Activated naive CD8-positive, alpha-beta T cell treated with anti-CD3 and anti-CD28 coated beads for 36 hours (primary cell): ENCODE data around the gene HIVEP1. TPM values are rescaled to one million over a fixed set of nuclear protein-coding genes. Genes with fewer than 3 reads are reported as not detected.

Source experiments
- DNase-seq: peaks from one replicate; pipeline ENCODE4 v3.0.0; 2021
- H3K27ac Mint-ChIP-seq: one replicate; pipeline ENCODE4 v1.8.0; 2022; ENCODE audit warnings: mild to moderate bottlenecking, moderate library complexity, mixed read lengths
- H3K27me3 Mint-ChIP-seq: one replicate; pipeline ENCODE4 v1.8.0; 2022; ENCODE audit warnings: mild to moderate bottlenecking, mixed read lengths
- H3K36me3 Mint-ChIP-seq: one replicate; pipeline ENCODE4 v1.8.0; 2021; ENCODE audit warnings: mild to moderate bottlenecking, mixed read lengths
- H3K4me1 Mint-ChIP-seq: one replicate; pipeline ENCODE4 v1.8.0; 2021; ENCODE audit warnings: mixed read lengths
- H3K4me3 Mint-ChIP-seq: one replicate; pipeline ENCODE4 v1.8.0; 2022; ENCODE audit warnings: mild to moderate bottlenecking, moderate library complexity, mixed read lengths
- H3K9me3 Mint-ChIP-seq: one replicate; pipeline ENCODE4 v1.8.0; 2022; ENCODE audit warnings: mixed read lengths
- total RNA-seq, 2 experiments: library from RNA; stranded (reverse); gene quantifications; one replicate each; pipeline ENCODE4 v1.2.3, GENCODE V29; 2021

The HIVEP1 gene
- total RNA-seq, 2 experiments from 2014 or later = 33.9 to 41.9 TPM

GRCh38 chr6:12115492-12115891 lies 103.4 kb downstream of the HIVEP1 start:
- Mint-ChIP-seq H3K4me3 (no peak overlapping the region), H3K9me3 (peaks cover 15% of the 10 kb centered on the region), H3K27ac (no peak overlapping the region), H3K4me1 (peaks cover 53% of the 10 kb centered on the region), H3K36me3 (peaks cover 66% of the 10 kb centered on the region), H3K27me3 (no peaks in the 10 kb centered on the region)
- DNase-seq = no peak

GRCh38 chr6:12116264-12116800 lies 104.2 kb downstream of the HIVEP1 start:
- Mint-ChIP-seq H3K4me3 (no peak overlapping the region), H3K27ac (no peak overlapping the region), H3K27me3 (no peaks in the 10 kb centered on the region), H3K36me3 (peaks cover 68% of the 10 kb centered on the region), H3K4me1 (peaks cover 48% of the 10 kb centered on the region), H3K9me3 (peaks cover 15% of the 10 kb centered on the region)
- DNase-seq = no peak

GRCh38 chr6:12116978-12117377 lies 104.9 kb downstream of the HIVEP1 start:
- H3K27ac Mint-ChIP-seq = no peak overlapping the region
- no peaks in the 10 kb centered on the region for H3K27me3 Mint-ChIP-seq
- peaks cover 15% of the 10 kb centered on the region for H3K9me3 Mint-ChIP-seq
- H3K4me1 Mint-ChIP-seq = peaks cover 50% of the 10 kb centered on the region
- DNase-seq = no peak
- peaks cover 71% of the 10 kb centered on the region for H3K36me3 Mint-ChIP-seq
- no peak overlapping the region for H3K4me3 Mint-ChIP-seq

- Mint-ChIP-seq H3K4me1 (peaks cover 41% of the 10 kb centered on the region), H3K4me3 (no peak overlapping the region), H3K27ac (peak overlapping the region; percentile 61), H3K27me3 (no peaks in the 10 kb centered on the region), H3K36me3 (peaks cover 73% of the 10 kb centered on the region), H3K9me3 (peaks cover 15% of the 10 kb centered on the region)
- DNase-seq = no peak
Observed at GRCh38 chr6:12118607-12119006, 106.5 kb downstream of the HIVEP1 start.

GRCh38 chr6:12119085-12119588 lies 107.0 kb downstream of the HIVEP1 start:
- H3K9me3 Mint-ChIP-seq = peaks cover 15% of the 10 kb centered on the region
- no peak overlapping the region for H3K4me3 Mint-ChIP-seq
- DNase-seq = peak; percentile 54
- peaks cover 42% of the 10 kb centered on the region for H3K4me1 Mint-ChIP-seq
- H3K27ac Mint-ChIP-seq = peak overlapping the region; percentile 61
- peaks cover 74% of the 10 kb centered on the region for H3K36me3 Mint-ChIP-seq
- no peaks in the 10 kb centered on the region for H3K27me3 Mint-ChIP-seq

- Mint-ChIP-seq H3K36me3 (peaks cover 76% of the 10 kb centered on the region), H3K9me3 (no peaks in the 10 kb centered on the region), H3K4me1 (peaks cover 30% of the 10 kb centered on the region), H3K4me3 (no peak overlapping the region), H3K27ac (no peak overlapping the region), H3K27me3 (no peaks in the 10 kb centered on the region)
- DNase-seq = no peak
Observed at GRCh38 chr6:12125396-12125795, 113.3 kb downstream of the HIVEP1 start.

- no peak for DNase-seq
- Mint-ChIP-seq H3K36me3 (peaks cover 69% of the 10 kb centered on the region), H3K4me3 (no peak overlapping the region), H3K27ac (no peak overlapping the region), H3K9me3 (no peaks in the 10 kb centered on the region), H3K27me3 (no peaks in the 10 kb centered on the region), H3K4me1 (peaks cover 29% of the 10 kb centered on the region)
Observed at GRCh38 chr6:12126051-12126450, 113.9 kb downstream of the HIVEP1 start.

- no peaks in the 10 kb centered on the region for H3K27me3 Mint-ChIP-seq
- peaks cover 42% of the 10 kb centered on the region for H3K36me3 Mint-ChIP-seq
- H3K4me1 Mint-ChIP-seq = peaks cover 20% of the 10 kb centered on the region
- no peaks in the 10 kb centered on the region for H3K9me3 Mint-ChIP-seq
- no peak overlapping the region for H3K27ac Mint-ChIP-seq
- no peak for DNase-seq
- H3K4me3 Mint-ChIP-seq = no peak overlapping the region
Observed at GRCh38 chr6:12129523-12129922, 117.4 kb downstream of the HIVEP1 start.

- Mint-ChIP-seq H3K36me3 (peaks cover 25% of the 10 kb centered on the region), H3K4me1 (peaks cover 4% of the 10 kb centered on the region), H3K27me3 (no peaks in the 10 kb centered on the region), H3K27ac (no peak overlapping the region), H3K9me3 (no peaks in the 10 kb centered on the region), H3K4me3 (no peak overlapping the region)
- DNase-seq = no peak
Observed at GRCh38 chr6:12132351-12133222, 120.5 kb downstream of the HIVEP1 start.

- H3K4me3 Mint-ChIP-seq = no peak overlapping the region
- H3K36me3 Mint-ChIP-seq = peaks cover 25% of the 10 kb centered on the region
- DNase-seq = no peak
- H3K9me3 Mint-ChIP-seq = peaks cover 4% of the 10 kb centered on the region
- H3K27ac Mint-ChIP-seq = no peak overlapping the region
- H3K4me1 Mint-ChIP-seq = peaks cover 13% of the 10 kb centered on the region
- no peaks in the 10 kb centered on the region for H3K27me3 Mint-ChIP-seq
Observed at GRCh38 chr6:12134581-12134980, 122.5 kb downstream of the HIVEP1 start.

- H3K9me3 Mint-ChIP-seq = peaks cover 4% of the 10 kb centered on the region
- H3K27me3 Mint-ChIP-seq = no peaks in the 10 kb centered on the region
- no peak overlapping the region for H3K27ac Mint-ChIP-seq
- no peak for DNase-seq
- no peak overlapping the region for H3K4me3 Mint-ChIP-seq
- peaks cover 13% of the 10 kb centered on the region for H3K4me1 Mint-ChIP-seq
- peaks cover 27% of the 10 kb centered on the region for H3K36me3 Mint-ChIP-seq
Observed at GRCh38 chr6:12134991-12135390, 122.9 kb downstream of the HIVEP1 start.

- H3K4me1 Mint-ChIP-seq = peaks cover 13% of the 10 kb centered on the region
- no peak overlapping the region for H3K4me3 Mint-ChIP-seq
- no peak overlapping the region for H3K27ac Mint-ChIP-seq
- H3K27me3 Mint-ChIP-seq = no peaks in the 10 kb centered on the region
- H3K36me3 Mint-ChIP-seq = peaks cover 40% of the 10 kb centered on the region
- H3K9me3 Mint-ChIP-seq = peaks cover 4% of the 10 kb centered on the region
- DNase-seq = no peak
Observed at GRCh38 chr6:12136905-12137304, 124.8 kb downstream of the HIVEP1 start.

GRCh38 chr6:12137480-12137879 lies 125.4 kb downstream of the HIVEP1 start:
- Mint-ChIP-seq H3K27me3 (no peaks in the 10 kb centered on the region), H3K9me3 (peaks cover 6% of the 10 kb centered on the region), H3K36me3 (peaks cover 45% of the 10 kb centered on the region)

GRCh38 chr6:12138381-12138780 lies 126.3 kb downstream of the HIVEP1 start:
- no peak for DNase-seq
- Mint-ChIP-seq H3K9me3 (peaks cover 6% of the 10 kb centered on the region), H3K27me3 (no peaks in the 10 kb centered on the region), H3K4me1 (peaks cover 11% of the 10 kb centered on the region), H3K36me3 (peaks cover 52% of the 10 kb centered on the region), H3K4me3 (no peak overlapping the region), H3K27ac (peak overlapping the region; percentile 72)

More at GRCh38 chr6:12137480-12137879, 125.4 kb downstream of the HIVEP1 start:
- no peak overlapping the region for H3K27ac Mint-ChIP-seq
- H3K4me3 Mint-ChIP-seq = no peak overlapping the region
- H3K4me1 Mint-ChIP-seq = peaks cover 11% of the 10 kb centered on the region
- DNase-seq = no peak

- Mint-ChIP-seq H3K4me3 (no peak overlapping the region), H3K36me3 (peaks cover 58% of the 10 kb centered on the region), H3K4me1 (peaks cover 11% of the 10 kb centered on the region), H3K27me3 (no peaks in the 10 kb centered on the region), H3K27ac (peak overlapping the region; percentile 72), H3K9me3 (peaks cover 6% of the 10 kb centered on the region)
- no peak for DNase-seq
Observed at GRCh38 chr6:12138936-12139335, 126.8 kb downstream of the HIVEP1 start.
